Activated naive CD4-positive, alpha-beta T cell treated with anti-CD3 and anti-CD28 coated beads, Interleukin-2, amount 50 U/mL, for 16 hours (primary cell): ENCODE measurements around the gene NOXRED1.

Experiments
- DNase-seq: peaks from one replicate; pipeline ENCODE4 v3.0.0-alpha.2; 2020

Gene NOXRED1

GRCh38 chr14:77407158-77407557 is 16.2 kb downstream of the NOXRED1 start:
- no peak for DNase-seq

GRCh38 chr14:77406718-77407117 is 16.6 kb downstream of the NOXRED1 start:
- no peak for DNase-seq

GRCh38 chr14:77406086-77406485 is 17.2 kb downstream of the NOXRED1 start:
- DNase-seq = no peak

- DNase-seq = no peak
Measured at GRCh38 chr14:77403768-77404167, 19.6 kb downstream of the NOXRED1 start.

GRCh38 chr14:77400216-77400615 is 23.1 kb downstream of the NOXRED1 start:
- DNase-seq = no peak

GRCh38 chr14:77390188-77390587 is 33.1 kb downstream of the NOXRED1 start:
- no peak for DNase-seq

GRCh38 chr14:77378701-77379100 is 44.6 kb downstream of the NOXRED1 start:
- no peak for DNase-seq

GRCh38 chr14:77377502-77377844 is 45.9 kb downstream of the NOXRED1 start:
- DNase-seq = peak; percentile 10

GRCh38 chr14:77376771-77377501 is 46.4 kb downstream of the NOXRED1 start, which contains the start of the genes SAMD15 and TMED8:
TSS of gene SAMD15 (plus strand) at chr14:77377379. CDS start at chr14:77377419, 40 bp downstream.
TSS of gene TMED8 (minus strand) at chr14:77377094. CDS start at chr14:77377053, 41 bp downstream.
- peak; percentile 87 for DNase-seq

GRCh38 chr14:77375973-77376770 is 47.2 kb downstream of the NOXRED1 start:
- DNase-seq = peak; percentile 45

GRCh38 chr14:77375164-77375950 is 48.0 kb downstream of the NOXRED1 start:
- no peak for DNase-seq

GRCh38 chr14:77372304-77372841 is 51.0 kb downstream of the NOXRED1 start:
- DNase-seq = no peak

- DNase-seq = no peak
Measured at GRCh38 chr14:77369285-77369684, 54.0 kb downstream of the NOXRED1 start.

- DNase-seq = no peak
Measured at GRCh38 chr14:77364146-77364545, 59.2 kb downstream of the NOXRED1 start.

- DNase-seq = no peak
Measured at GRCh38 chr14:77359626-77360025, 63.7 kb downstream of the NOXRED1 start.

- no peak for DNase-seq
Measured at GRCh38 chr14:77356899-77357298, 66.4 kb downstream of the NOXRED1 start.

- no peak for DNase-seq
Measured at GRCh38 chr14:77355811-77356210, 67.5 kb downstream of the NOXRED1 start.

GRCh38 chr14:77353469-77354141 is 69.7 kb downstream of the NOXRED1 start:
- no peak for DNase-seq

GRCh38 chr14:77347751-77348150 is 75.6 kb downstream of the NOXRED1 start:
- no peak for DNase-seq

- DNase-seq = no peak
Measured at GRCh38 chr14:77346495-77346894, 76.8 kb downstream of the NOXRED1 start.

- no peak for DNase-seq
Measured at GRCh38 chr14:77344377-77344996, 78.8 kb downstream of the NOXRED1 start.
